Stimulated activated CD8-positive, alpha-beta memory T cell treated with anti-CD3 and anti-CD28 coated beads, Interleukin-7, amount 100 ng/mL, for 24 hours (primary cell): ENCODE measurements around the gene SLC35F3.
"Not testable (repeated sequence)": the region's sequence is repeated elsewhere in the genome, so short reads cannot be mapped to it uniquely, and the experiment has no call there.

Experiments
- DNase-seq: peaks from one replicate; pipeline ENCODE4 v3.0.0-alpha.2; 2020; ENCODE audit warnings: low read depth

SLC35F3 gene

DNA sequence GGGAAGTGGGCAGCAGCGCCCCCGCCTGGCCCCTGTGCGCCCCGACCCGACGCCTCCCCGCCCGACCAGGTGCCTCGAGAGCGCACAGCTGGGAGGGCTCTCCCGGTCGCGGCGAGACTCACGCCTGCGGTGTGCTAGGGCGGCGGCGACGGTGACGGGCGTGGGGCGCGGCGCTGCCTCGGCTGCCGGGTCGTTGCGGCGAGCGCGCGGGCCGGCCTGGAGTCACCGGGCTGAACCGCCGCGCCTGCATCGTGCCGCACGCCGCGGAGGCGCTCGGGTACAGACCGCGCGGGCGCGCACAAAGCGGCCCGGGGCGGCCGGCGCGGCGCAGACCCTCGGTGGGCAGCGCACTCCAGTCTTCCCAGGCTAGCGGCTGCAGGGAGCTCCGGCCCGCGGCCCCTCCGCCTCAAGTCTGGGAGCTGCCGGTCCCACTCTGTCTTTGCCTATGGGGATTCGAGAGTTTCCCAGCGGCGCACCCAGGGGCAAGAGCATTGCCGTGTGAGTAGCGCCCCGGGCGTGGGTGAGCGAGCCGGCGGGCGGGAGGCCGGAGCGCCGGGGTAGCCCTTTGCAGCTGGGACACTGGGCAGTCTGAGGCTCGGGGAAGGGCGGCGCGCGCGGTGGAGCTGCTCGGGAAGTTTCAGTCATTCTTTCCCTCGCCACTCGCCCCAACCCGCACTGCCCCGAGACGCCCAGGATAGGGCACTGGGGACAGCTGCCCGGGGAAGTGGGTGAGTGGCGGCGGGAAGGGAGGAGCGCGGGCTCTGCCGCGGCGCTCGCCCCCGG lies at the start of gene SLC35F3:
TSS of gene SLC35F3 (plus strand) at position 44 of the 783 bp plus-strand sequence.
- no peak for DNase-seq

DNA sequence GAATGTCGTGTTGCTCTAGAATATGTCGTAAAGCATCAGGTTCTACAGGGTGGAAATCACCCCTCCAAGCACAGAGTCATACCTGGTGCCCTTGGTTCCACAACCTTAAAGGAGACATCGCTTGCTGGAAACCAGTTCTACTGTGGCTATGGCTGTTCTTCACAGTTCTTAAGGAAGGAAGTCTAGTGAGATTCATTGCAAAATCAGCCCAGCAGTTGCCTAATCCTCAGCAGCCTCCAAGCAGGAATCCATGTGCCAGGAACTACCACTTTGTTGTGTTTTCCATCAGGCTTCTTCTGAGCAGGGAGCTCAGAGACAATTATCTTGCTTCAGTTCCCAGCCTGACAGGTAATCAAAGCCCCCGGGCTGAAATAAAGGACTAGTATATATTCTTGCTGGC lies 45.0 kb upstream of the SLC35F3 start:
- no peak for DNase-seq

DNA sequence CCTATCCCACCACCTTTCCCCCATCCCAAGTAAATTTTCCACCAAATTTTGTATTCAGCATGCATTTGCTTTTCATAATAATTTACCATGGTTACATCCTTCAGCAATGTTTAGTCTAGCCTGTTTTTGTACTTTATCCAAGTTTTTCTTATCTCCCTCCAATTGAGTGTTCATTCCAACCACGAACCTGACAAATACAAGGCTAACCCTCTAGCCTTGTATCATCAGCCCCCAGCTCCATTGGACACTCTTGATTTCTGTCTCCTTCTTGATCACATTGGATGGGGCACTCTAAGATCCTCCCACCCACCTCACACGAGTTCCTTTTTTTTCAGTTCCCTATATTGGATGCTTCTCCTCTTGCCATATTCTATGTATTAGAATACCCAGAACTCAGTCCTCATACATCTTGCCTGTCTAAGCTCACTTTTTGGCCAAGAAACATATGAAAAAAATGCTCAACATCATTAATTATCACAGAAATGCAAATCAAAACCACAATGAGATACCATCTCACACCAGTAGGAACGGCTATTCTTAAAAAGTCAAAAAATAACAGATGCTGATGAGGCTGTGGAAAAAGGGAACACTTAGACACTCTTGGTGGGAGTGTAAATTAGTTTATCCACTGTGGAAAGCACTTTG lies 40.5 kb upstream of the SLC35F3 start:
- DNase-seq, result no peak

DNA sequence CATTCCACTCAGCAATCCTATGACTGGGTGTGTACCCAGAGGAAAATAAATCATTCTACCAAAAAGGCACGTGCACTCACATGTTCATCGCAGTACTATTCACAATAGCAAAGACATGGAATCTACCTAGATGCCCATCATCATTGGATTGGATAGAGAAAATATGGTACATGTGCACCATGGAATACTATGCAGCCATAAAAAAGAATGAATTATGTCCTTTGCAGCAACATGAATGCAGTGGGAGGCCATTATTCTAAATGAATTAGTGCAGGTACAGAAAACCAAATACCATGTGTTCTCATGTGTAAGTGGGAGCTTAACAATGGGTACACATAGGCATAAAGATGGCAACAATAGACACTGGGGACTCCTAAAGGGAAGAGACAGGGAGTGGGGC lies 39.9 kb upstream of the SLC35F3 start:
- DNase-seq, result no peak

DNA sequence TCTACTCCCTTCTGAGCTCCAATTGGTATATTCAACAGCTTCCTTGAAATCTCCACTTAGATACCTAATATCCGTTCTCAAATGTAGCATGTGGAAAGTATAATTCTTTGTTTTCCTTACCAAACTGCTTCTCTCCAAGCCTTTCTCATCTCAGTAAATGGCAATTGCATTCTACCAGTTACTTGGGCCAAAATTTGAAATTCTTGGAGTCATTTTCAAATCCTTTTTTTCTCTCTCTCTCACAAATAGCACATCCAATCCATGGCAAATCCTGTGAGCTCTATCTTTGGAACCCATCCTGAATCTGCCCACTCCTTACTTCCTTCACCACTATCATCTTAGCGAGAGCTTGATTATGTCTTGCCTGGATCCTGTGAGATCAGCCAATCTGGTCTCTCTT lies 39.3 kb upstream of the SLC35F3 start:
- DNase-seq, result no peak

DNA sequence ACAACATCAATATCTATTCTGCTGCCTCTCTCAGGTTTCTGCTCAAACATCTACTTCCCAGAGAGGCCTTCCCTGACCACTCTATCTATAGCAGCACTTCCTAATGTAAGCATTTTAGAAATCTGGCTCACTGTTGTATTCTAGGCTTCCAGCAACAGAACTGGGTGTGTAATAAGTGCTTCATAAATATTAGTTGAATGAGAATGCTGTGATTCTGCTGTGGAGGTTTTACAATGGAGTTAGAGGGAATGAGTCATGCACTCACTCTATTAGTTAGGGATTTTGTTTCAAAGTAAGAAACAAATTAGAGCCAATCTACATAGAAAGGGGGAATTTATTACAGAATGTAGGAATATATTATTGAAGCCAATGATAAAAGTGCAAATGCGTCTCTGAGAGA lies 38.6 kb upstream of the SLC35F3 start:
- no peak for DNase-seq

DNA sequence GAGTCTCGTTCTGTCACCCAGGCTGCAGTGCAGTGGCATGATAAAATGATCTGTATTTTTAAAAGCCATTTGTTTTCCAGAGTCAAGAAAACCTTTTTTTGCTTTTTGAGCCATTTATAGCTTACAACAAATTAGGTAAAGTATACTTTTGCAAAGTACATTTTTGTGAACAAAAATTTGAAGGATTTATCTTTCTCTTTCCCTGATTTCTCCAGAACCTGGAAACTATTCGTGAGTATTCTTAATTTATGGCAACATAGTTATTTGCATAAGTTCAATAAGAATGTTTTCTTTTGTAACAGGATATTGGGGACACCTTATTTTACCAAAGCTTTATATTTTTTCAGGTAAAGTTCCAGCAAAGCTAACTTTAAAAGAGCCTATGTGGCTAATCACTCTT lies 37.4 kb upstream of the SLC35F3 start:
- DNase-seq, result no peak

DNA sequence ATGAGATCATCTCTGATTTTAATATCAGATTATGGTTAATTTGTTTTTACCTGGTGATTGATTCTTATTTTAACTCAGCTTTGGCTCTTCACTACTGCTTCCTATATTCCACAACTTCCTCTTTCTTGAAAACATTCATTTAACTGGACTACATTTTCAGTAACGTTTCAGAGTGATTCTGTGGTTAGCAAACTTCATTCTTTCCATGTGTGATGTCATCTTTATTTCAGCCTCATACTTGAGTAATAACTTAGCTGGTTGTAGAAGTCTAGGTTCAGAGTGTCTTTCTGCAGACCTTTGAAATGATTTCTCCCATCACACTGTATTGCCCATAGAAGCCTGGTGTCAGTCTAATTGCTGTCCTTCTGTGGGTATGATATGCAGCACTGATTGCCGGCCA lies 36.0 kb upstream of the SLC35F3 start:
- no peak for DNase-seq

DNA sequence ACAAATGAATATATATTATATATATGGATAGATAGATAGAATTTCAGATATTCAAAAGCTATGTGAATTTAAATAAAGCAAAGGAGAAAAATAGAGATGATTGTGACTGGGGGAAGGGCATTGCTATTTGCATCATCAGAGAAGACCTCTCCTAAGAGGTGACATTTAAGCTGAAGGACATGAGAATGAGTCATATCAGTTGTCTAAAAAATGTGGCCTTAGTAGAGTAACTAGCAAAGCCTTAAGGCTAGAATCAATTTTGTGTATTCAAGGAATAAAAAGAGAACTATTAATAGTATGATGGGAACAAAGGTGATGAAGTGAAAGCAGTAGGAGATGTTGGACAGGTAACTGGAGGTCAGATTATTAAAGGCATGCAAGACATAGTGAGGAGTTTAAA lies 34.8 kb upstream of the SLC35F3 start:
- no peak for DNase-seq

DNA sequence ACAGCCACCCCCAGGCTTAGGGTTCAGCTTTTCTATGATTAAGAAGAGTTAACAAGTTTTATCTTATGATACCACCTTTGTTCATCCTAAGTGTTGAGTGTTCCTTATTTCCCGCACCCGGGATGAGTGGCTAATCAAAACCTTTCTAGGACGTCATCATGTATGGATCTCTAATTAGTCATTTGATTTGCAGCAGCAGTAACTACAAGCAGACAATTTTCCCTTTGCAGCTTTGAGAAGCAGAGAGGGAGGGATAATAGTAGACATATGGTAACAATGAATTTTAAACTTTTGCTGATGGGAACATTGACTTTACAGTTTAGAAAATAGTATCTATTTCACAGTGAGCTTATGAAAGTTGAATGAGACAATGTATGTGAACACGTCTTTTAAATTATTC lies 30.8 kb upstream of the SLC35F3 start:
- DNase-seq, result no peak

DNA sequence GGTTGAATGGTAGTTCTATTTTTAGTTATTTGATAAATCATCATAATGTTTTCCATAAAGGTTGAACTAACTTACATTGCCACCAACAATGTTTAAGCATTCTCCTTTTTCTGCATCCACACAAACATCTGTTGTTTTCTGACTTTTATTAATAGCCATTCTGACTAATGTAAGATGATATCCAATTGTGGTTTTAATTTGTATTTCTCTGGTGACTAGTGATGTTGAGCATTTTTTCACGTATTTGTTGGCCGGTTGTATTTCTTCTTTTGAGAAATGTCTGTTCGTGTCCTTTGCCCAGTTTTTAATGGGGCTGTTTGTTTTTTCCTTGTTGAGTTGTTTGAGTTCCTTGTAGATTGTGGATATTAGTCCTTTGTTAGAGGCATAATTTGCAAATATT lies 24.6 kb upstream of the SLC35F3 start:
- no peak for DNase-seq

DNA sequence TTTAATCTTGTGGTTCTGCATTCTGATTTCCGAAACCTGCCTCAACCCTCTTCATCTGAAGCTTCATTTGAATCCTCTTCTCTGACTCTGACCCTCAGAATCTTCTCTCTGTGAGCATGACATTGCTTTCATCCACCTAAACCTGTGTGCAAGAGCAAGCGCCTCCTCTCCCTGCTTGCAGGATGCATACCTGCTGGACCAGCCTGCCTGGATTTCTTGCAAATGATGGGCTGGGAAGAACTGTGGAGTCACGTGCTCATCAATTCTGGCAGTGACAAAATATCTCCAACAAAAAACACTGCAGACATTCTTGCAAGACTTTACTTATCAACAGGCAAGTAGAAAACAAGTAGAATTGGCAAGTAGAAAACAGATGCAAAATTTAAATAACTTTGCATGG lies 20.8 kb upstream of the SLC35F3 start:
- DNase-seq, result no peak

DNA sequence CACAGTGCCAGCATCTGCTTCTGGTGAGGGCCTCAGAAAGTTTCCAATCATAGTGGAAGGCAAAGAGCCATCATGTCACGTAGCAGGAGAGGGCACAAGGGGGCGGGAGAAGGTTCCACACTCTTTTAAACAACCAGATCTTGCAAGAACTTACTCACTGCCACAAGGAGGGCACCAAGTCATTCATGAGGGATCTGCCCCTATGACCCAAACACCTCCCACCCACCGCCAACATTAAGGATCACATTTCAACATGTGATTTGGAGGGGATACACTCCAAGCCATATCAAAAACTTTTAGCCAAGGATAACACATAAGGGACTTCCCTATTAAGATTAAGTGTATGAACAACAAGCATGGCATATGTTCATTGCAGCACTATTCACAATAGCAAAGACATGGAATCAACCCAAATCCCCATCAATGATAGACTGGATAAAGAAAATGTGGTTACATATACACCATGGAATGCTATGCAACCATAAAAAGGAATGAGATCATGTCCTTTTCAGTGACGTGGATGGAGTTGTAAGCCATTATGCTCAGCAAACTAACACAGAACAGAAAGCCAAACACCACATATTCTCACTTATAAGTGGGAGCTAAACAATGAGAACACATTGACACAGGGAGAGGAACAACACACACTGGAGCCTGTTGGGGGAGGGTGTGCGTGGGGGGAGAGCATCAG lies 19.9 kb upstream of the SLC35F3 start:
- no peak for DNase-seq

DNA sequence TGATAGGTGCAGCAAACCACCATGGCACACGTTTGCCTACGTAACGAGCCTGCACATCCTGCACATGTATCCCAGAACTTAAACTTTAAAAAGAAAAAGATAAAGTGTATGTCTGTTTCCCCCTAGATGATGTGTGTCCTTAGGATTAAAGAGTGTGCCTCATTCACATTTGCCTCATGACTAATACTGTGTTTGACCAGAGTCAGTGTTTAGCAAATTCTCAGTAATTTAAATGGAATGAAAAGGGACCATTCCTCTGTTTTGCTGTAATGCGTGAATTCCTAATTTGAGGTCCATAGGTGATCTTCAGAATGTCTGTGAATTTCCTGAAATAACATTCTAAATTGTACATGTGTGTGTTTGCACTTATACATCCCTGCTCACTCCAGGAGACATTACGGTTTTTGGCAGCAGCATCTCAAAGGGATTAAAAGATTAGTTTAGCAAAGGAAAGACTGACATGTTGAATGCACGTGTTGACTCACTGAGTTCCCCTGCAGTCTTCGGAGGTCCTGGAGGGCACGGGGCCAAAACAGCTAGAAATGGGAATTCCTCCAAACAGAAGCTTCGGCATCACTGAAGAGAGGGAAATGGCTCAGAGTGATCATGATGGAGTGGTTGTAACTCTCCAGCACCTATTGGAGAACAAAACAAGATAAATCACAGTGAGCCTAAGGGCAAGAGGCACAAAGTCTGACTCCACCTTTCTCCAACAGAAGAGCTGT lies 19.1 kb upstream of the SLC35F3 start:
- DNase-seq, result no peak

DNA sequence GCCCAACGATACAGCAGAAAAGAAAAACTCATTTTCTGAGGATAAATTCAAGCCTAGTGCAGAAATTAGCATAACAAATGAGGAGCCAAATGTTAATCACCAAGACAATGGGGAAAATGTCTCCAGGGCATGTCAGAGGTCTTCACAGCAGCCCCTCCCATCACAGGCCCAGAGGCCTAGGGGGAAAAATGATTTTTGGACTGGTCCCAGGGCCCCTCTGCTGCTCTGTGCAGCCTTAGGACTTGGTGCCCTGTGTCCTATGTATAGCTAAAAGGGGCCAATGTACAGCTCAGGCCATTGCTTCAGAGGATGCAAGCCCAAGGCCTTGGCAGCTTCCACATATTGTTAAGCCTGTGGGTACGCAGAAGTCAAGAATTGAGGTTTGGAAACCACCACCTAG lies 13.3 kb upstream of the SLC35F3 start:
- not testable (repeated sequence) for DNase-seq

DNA sequence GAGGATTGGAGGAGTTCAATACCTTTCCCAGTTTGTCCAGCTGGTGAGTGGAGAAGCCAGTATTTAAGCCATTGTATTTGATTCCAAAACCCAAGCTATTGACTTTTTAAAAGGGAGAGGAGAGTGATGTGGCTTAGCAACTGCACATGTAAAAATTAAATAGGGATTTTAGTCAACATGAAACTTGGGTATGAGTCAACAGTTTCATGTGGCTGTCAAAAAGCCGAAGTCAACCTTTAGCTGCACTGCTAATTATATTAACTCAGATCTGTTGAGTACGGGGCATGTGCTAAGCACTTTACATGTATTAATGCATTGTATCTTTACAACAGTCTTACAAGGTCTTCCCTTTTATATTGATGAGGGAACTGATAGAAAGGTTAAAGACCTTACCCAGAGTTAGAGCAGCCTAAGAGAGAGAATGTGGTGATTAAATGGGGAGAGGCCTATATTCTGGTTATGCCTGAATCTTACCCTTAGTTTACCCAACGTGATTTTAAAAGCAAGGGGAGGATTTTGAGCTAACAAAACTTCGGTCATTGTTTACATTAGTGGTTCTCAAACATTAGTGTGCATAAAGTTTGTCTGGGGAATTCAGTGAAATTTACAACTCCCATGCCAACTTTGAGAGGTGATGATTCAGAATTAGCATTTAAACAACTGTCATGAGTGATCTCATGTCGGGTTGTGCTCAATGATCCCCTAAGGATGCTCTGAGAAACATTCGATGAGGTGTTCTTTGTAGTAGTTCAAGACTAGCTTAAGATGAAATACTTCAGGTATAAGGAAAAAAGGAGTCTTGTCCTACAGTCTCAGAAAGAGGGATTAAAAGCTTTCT lies 6.9 kb upstream of the SLC35F3 start:
- DNase-seq, result no peak

DNA sequence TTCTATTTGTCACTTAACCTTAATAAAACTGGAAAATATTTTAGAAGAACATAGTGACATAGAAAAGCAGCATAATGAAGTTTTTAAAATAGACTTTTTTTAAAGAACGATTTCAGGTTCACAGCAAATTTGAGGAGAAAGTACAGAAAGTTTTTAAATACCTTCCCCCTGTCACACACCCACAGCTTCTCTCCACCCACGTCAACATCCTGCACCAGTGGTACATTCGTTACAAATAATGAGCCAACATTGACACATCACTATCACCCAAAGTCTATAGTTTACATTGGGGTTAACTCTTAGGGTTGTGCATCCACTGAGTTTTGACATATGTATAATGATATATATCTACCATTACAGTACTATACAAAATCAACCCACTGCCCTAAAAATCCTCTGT lies 3.0 kb upstream of the SLC35F3 start:
- no peak for DNase-seq

DNA sequence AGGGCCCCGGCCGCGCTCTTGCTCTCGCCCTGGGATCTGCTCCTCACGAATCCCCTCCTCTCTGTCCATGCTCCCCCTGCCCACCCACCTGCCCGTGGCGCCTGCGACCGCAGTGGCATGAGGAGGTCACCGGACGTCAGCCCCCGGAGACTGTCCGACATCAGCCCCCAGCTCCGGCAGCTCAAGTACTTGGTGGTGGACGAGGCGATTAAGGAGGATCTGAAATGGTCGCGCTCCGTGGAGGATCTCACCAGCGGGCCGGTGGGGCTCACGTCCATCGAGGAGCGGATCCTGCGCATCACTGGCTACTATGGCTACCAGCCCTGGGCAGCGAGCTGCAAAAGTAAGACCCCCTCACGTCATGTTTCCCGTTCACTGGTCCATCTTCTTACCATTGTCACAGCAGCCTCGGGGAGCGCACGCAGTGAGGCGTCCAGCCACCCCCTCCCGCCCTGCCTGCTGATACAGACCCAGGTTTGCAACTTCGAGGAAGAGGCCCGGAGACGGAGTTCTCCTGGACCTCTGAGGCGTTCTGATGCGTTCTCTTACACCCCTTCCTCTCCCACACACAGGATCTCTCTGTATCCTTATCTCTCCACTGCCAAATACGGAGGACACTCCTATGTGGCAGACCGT lies 1.1 kb downstream of the SLC35F3 start:
- DNase-seq, result no peak

DNA sequence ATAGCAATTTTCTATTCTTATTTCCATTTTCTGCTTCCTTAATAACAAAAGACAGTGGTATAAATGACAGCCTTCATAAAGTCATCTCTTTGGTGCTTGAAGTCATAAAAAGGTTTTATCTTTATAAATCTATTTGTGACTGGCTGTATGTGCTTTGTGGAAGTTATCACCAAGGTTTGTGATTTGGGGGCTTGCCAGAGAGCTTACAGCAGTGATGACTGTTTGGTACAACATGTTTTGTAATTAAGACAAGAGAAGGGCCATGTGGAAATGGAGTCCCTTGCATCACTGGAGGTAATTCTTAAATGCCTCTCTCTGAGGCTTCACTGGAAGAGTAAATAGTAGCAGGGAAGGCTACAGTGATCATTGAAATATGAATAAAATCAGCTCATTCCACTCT lies 2.7 kb downstream of the SLC35F3 start:
- DNase-seq, result no peak

DNA sequence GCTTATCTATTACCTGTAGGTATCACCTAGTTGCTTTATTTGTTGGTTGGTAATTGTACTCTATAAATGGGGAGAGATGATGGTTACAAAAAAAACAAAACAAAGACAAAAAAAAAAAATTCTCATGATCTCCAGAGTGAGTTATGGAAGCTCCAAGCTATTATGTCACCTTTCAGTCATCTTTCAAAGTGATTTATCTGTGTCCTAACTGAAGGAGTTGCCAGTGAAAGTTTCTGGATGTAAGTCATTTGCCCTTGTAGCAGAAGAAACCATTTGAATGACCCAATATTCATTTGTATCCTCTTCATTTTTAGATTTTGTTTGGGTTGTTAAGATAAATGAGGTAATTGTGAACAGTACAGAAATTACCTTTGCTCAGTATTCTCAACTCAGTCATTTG lies 3.6 kb downstream of the SLC35F3 start:
- no peak for DNase-seq

DNA sequence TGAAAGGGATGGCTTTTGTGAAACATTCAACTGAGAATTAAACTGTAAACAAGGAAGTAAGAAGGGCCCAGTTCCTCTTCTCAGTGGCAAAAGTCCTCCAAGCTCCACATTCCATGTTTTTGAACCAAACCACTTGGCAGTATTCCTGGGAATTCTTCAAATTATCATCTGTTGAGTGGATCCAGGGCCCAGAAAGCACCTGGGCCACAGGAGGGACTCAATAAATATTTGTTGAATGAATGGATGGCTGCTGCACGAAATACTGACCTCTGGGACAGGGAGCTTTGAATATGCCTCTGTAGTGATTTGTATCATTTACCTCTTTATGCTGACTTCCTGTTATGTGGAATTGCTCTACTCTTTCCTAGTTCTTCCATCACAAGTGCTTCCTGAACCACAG lies 4.7 kb downstream of the SLC35F3 start:
- no peak for DNase-seq
